Activated naive CD4-positive, alpha-beta T cell treated with anti-CD3 and anti-CD28 coated beads for 36 hours (primary cell): Measurements from ENCODE around the gene CAVIN3. TPM values are rescaled to one million over a fixed set of nuclear protein-coding genes. Genes with fewer than 3 reads are reported as not detected.
"Not testable (repeated sequence)": the region's sequence is repeated elsewhere in the genome, so short reads cannot be mapped to it uniquely, and the experiment has no call there.

ENCODE experiments used
- CTCF ChIA-PET: fragments of 350-600 bp; sonication (Branson Sonifier 250); formaldehyde crosslinking; loops from one replicate; lab custom pipeline; 2021; ENCODE audit warnings: antibody characterized with exemption; lab: Charles Lee
- DNase-seq: peaks from one replicate; pipeline ENCODE4 v3.0.0-alpha.2; 2020
- H3K27ac Mint-ChIP-seq: one replicate; pipeline ENCODE4 v1.8.0; 2021; ENCODE audit warnings: mild to moderate bottlenecking, mixed read lengths
- H3K27me3 Mint-ChIP-seq: one replicate; pipeline ENCODE4 v1.8.0; 2021; ENCODE audit warnings: low read depth, mixed read lengths
- H3K36me3 Mint-ChIP-seq: one replicate; pipeline ENCODE4 v1.8.0; 2021; ENCODE audit warnings: low read depth, mixed read lengths
- H3K4me1 Mint-ChIP-seq: one replicate; pipeline ENCODE4 v1.8.0; 2021; ENCODE audit warnings: low read depth, mixed read lengths
- H3K4me3 Mint-ChIP-seq: one replicate; pipeline ENCODE4 v1.8.0; 2021; ENCODE audit warnings: mild to moderate bottlenecking, moderate library complexity, mixed read lengths
- H3K9me3 Mint-ChIP-seq: one replicate; pipeline ENCODE4 v1.8.0; 2021; ENCODE audit warnings: mixed read lengths
- intact Hi-C: fragments of 100-400 bp; cut with micrococcal nuclease; formaldehyde crosslinking; loops from one replicate; pipeline ENCODE4 v1.15.1; 2023
- total RNA-seq, 2 experiments: library from RNA; stranded (reverse); gene quantifications; one replicate each; pipeline ENCODE4 v1.2.3, GENCODE V29; 2021

CAVIN3 gene
- total RNA-seq, 2 experiments from 2014 or later: 1.1 to 1.5 TPM

DNA sequence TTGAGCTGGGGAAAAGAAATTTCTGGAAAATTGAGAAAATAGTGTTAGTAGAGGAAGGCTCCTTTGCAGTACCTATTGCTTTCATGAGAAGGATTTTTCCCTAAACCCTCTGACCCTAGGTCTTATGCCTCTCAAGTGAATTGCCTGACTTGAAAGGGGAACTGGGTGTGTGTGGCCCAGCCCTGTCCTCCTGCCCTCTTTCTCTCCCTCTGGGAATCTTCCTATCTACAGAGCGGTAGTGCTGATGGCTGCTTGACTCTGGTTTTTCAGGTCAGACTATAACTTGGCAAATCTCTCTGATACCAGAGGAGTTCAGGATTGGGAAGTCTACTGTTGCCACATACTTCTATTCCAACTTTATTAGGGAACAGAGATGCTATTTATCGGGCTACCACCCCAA lies 19.2 kb downstream of the CAVIN3 start:
- H3K27me3 Mint-ChIP-seq: peaks cover 16% of the 10 kb centered on the region
- H3K27ac Mint-ChIP-seq: no peak overlapping the region
- intact Hi-C loops: no loop called here
- H3K4me3 Mint-ChIP-seq: no peak overlapping the region
- H3K4me1 Mint-ChIP-seq: no peaks in the 10 kb centered on the region
- no peak for DNase-seq
- CTCF ChIA-PET: interaction anchor here (4.0 kb wide), 1 partner anchor 62 kb away, joined by 25 read pairs; no protein-coding TSS in a partner anchor
- H3K36me3 Mint-ChIP-seq: no peaks in the 10 kb centered on the region
- no peaks in the 10 kb centered on the region for H3K9me3 Mint-ChIP-seq

DNA sequence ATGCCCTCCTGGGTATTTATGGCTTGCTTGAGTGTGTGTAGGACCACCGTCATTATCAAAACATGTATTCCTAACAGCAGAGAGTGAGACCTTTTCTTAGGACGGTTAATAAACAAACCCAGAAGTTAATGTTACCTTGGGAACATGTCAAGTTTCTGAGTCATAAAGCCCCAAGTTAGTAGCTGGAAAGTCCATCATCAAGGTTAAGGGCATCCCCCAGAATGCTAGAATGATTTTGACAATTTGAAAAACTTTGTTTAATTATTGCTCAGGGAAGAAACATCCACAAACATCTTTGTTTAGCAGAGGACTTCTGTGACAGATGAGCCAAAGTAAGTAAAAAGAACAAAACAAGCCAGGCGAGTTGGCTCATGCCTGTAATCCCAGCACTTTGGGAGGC lies 20.0 kb downstream of the CAVIN3 start:
- H3K27me3 Mint-ChIP-seq: peaks cover 11% of the 10 kb centered on the region
- CTCF ChIA-PET: interaction anchor here (1.3 to 4.0 kb wide), 4 partner anchors 15 to 63 kb away, joined by 3 to 25 read pairs (median 14); no protein-coding TSS in a partner anchor
- no peak overlapping the region for H3K27ac Mint-ChIP-seq

DNA sequence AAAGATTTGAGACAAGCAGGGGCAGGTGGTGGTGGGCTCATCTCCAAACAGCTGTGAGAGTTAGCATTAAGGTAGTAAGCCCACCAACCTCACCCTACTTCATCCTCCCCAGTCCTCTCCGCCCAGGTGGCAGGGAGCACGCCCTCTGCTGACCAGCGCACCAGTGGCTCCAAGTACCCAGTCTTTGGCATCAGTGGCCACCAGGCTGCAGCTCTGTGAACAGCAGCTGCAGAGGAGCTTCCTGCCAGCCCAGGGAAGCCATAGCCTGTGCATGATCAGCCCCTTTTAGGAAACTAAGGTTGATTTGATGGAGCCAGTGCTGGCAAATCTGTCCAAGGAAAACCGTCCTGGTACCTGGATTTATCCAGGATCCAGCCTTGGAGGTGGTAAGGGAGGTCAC lies 21.7 kb downstream of the CAVIN3 start:
- Mint-ChIP-seq H3K27me3 (peaks cover 4% of the 10 kb centered on the region), H3K27ac (no peak overlapping the region), H3K9me3 (no peaks in the 10 kb centered on the region), H3K36me3 (no peaks in the 10 kb centered on the region), H3K4me3 (no peak overlapping the region), H3K4me1 (no peaks in the 10 kb centered on the region)
- CTCF ChIA-PET: interaction anchor here (0.9 to 4.0 kb wide), 7 partner anchors 9 to 80 kb away, joined by 3 to 25 read pairs (median 11); no protein-coding TSS in a partner anchor
- peak; percentile 43 for DNase-seq
- intact Hi-C loops: loop anchor here (1.0 to 2.0 kb wide), 5 partner anchors 16 to 275 kb away; no protein-coding TSS in a partner anchor

More for the DNA sequence above, 20.0 kb downstream of the CAVIN3 start:
- intact Hi-C loops: no loop called here
- no peak for DNase-seq
- no peaks in the 10 kb centered on the region for H3K4me1 Mint-ChIP-seq
- no peak overlapping the region for H3K4me3 Mint-ChIP-seq
- H3K36me3 Mint-ChIP-seq: no peaks in the 10 kb centered on the region
- H3K9me3 Mint-ChIP-seq: no peaks in the 10 kb centered on the region

- CTCF ChIA-PET: interaction anchor here (0.6 to 4.0 kb wide), 5 partner anchors 8 to 65 kb away, joined by 4 to 25 read pairs (median 11); no protein-coding TSS in a partner anchor
- peak; percentile 17 for DNase-seq
- peaks cover 4% of the 10 kb centered on the region for H3K27me3 Mint-ChIP-seq
- H3K4me1 Mint-ChIP-seq: no peaks in the 10 kb centered on the region
- no peak overlapping the region for H3K4me3 Mint-ChIP-seq
- no peaks in the 10 kb centered on the region for H3K9me3 Mint-ChIP-seq
- H3K27ac Mint-ChIP-seq: no peak overlapping the region
- intact Hi-C loops: loop anchor here (1.0 to 2.0 kb wide), 6 partner anchors 17 to 275 kb away; no protein-coding TSS in a partner anchor
- no peaks in the 10 kb centered on the region for H3K36me3 Mint-ChIP-seq
Measured at GRCh38 chr11:6297831-6298230, 22.5 kb downstream of the CAVIN3 start.

- Mint-ChIP-seq H3K9me3 (no peaks in the 10 kb centered on the region), H3K36me3 (no peaks in the 10 kb centered on the region), H3K27ac (no peak overlapping the region), H3K27me3 (peaks cover 39% of the 10 kb centered on the region), H3K4me3 (no peak overlapping the region), H3K4me1 (no peaks in the 10 kb centered on the region)
- CTCF ChIA-PET: no interaction called here
- intact Hi-C loops: no loop called here
- no peak for DNase-seq
Measured at GRCh38 chr11:6285019-6285418, 35.3 kb downstream of the CAVIN3 start.

GRCh38 chr11:6284250-6284649 lies 36.1 kb downstream of the CAVIN3 start:
- CTCF ChIA-PET: no interaction called here
- peaks cover 37% of the 10 kb centered on the region for H3K27me3 Mint-ChIP-seq
- no peaks in the 10 kb centered on the region for H3K4me1 Mint-ChIP-seq
- H3K36me3 Mint-ChIP-seq: no peaks in the 10 kb centered on the region
- no peaks in the 10 kb centered on the region for H3K9me3 Mint-ChIP-seq
- H3K4me3 Mint-ChIP-seq: no peak overlapping the region
- no peak for DNase-seq
- no peak overlapping the region for H3K27ac Mint-ChIP-seq
- intact Hi-C loops: no loop called here

DNA sequence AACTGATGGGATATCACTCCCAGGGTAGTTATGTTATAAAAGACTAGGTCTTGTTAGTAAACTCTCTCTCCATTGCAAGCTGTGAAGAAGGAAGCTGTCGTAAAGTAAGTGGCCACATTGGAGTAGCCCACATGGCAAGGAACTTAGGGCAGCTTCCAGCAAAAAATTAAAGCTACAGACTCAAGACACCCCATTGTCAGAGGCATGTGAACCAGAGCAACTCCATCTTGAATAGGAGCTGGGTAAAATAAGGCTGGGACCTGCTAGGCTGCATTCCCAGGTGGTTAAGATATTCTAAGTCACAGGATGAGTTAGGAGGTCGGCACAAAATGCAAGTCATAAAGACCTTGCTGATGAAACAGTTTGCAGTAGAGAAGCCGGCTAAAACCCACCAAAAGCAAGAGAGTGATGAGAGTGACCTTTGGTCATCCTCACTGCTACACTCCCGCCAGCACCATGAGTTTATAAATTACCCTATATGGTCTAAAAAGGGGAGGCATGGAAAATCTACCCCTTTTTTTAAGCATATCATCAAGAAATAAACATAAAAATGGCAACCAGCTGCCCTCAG lies 36.8 kb downstream of the CAVIN3 start:
- H3K9me3 Mint-ChIP-seq: no peaks in the 10 kb centered on the region
- no peaks in the 10 kb centered on the region for H3K4me1 Mint-ChIP-seq
- peaks cover 35% of the 10 kb centered on the region for H3K27me3 Mint-ChIP-seq
- H3K4me3 Mint-ChIP-seq: no peak overlapping the region
- CTCF ChIA-PET: interaction anchor here (0.6 to 2.1 kb wide), 4 partner anchors 11 to 70 kb away, joined by 3 to 10 read pairs (median 4); no protein-coding TSS in a partner anchor
- intact Hi-C loops: no loop called here
- H3K36me3 Mint-ChIP-seq: no peaks in the 10 kb centered on the region
- H3K27ac Mint-ChIP-seq: no peak overlapping the region
- no peak for DNase-seq

- H3K9me3 Mint-ChIP-seq, intact Hi-C loops, H3K4me3 Mint-ChIP-seq, H3K4me1 Mint-ChIP-seq, DNase-seq, CTCF ChIA-PET, H3K36me3 Mint-ChIP-seq, H3K27ac Mint-ChIP-seq: not testable (repeated sequence)
- H3K27me3 Mint-ChIP-seq: peaks cover 47% of the 10 kb centered on the region
Measured at GRCh38 chr11:6280809-6281208, 39.5 kb downstream of the CAVIN3 start.

DNA sequence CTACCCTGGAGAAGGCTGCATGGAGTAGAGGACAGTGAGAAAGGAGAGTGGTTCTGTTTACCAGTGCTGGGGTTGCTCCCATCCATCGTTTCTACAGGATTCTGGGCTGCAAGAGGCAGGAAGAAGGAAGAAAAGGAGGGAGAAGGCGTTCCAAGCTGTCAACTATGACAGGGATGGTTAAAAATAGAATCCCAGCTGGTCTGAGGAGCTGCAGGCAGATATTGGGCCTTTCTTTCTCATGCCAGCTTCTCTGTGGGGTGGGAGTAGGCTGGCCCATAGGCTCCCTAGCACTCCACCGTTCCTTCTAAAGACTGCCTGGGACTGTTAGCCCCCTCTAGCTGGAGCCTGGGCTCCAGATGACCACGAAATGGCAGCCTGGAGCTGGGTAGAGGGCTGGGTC lies 47.1 kb downstream of the CAVIN3 start:
- DNase-seq: no peak
- no peak overlapping the region for H3K4me3 Mint-ChIP-seq
- no peak overlapping the region for H3K27ac Mint-ChIP-seq
- H3K9me3 Mint-ChIP-seq: no peaks in the 10 kb centered on the region
- CTCF ChIA-PET: interaction anchor here (1.1 to 2.0 kb wide), 3 partner anchors 22 to 106 kb away, joined by 3 to 7 read pairs (median 3); no protein-coding TSS in a partner anchor
- intact Hi-C loops: no loop called here
- peaks cover 46% of the 10 kb centered on the region for H3K27me3 Mint-ChIP-seq
- no peaks in the 10 kb centered on the region for H3K36me3 Mint-ChIP-seq
- H3K4me1 Mint-ChIP-seq: no peaks in the 10 kb centered on the region

DNA sequence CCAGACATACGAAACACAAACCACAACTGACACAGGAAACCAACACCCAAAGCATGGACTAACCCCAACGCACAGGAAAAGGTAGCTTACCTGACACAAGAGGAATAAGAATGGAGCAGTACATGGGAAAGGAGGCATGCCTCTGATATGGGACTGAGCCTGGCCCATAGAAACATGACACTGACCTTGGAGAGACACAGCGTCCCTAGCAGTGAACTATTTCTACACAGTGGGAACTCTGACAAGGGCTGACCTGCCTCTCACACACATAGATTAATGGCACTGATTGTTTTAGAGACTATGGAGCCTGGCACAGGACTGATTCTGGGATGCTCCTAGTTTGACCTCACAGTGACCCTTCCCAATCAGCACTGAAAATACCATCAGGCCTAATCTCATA lies 48.7 kb downstream of the CAVIN3 start:
- intact Hi-C loops: no loop called here
- Mint-ChIP-seq H3K36me3 (no peaks in the 10 kb centered on the region), H3K9me3 (no peaks in the 10 kb centered on the region), H3K27me3 (peaks cover 36% of the 10 kb centered on the region), H3K4me3 (no peak overlapping the region), H3K27ac (no peak overlapping the region), H3K4me1 (no peaks in the 10 kb centered on the region)
- DNase-seq: no peak
- CTCF ChIA-PET: interaction anchor here (1.3 to 1.7 kb wide), 3 partner anchors 10 to 91 kb away, joined by 3 to 5 read pairs (median 3); no protein-coding TSS in a partner anchor

GRCh38 chr11:6270584-6271246 lies 49.6 kb downstream of the CAVIN3 start:
- H3K27me3 Mint-ChIP-seq: peaks cover 32% of the 10 kb centered on the region
- CTCF ChIA-PET: interaction anchor here (0.8 to 1.7 kb wide), 4 partner anchors 10 to 92 kb away, joined by 3 to 5 read pairs (median 4); no protein-coding TSS in a partner anchor
- intact Hi-C loops: no loop called here

DNA sequence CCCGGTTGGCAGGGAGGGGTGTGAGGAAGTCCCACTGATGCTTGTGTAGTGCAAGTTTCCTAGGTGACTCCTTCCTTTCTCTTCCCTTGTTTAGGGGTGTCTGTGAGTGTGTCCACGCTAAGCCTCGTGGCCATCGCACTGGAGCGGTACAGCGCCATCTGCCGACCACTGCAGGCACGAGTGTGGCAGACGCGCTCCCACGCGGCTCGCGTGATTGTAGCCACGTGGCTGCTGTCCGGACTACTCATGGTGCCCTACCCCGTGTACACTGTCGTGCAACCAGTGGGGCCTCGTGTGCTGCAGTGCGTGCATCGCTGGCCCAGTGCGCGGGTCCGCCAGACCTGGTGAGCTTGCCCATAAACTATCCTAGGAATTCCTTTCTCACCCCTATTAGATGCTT lies 50.3 kb downstream of the CAVIN3 start:
- Mint-ChIP-seq H3K27ac (no peak overlapping the region), H3K9me3 (no peaks in the 10 kb centered on the region), H3K4me3 (no peak overlapping the region), H3K4me1 (no peaks in the 10 kb centered on the region), H3K36me3 (no peaks in the 10 kb centered on the region), H3K27me3 (peaks cover 26% of the 10 kb centered on the region)
- CTCF ChIA-PET: interaction anchor here (0.8 to 1.7 kb wide), 3 partner anchors 19 to 93 kb away, joined by 3 to 5 read pairs (median 5); no protein-coding TSS in a partner anchor
- intact Hi-C loops: no loop called here
- peak; percentile 12 for DNase-seq

More at GRCh38 chr11:6270584-6271246, 49.6 kb downstream of the CAVIN3 start:
- no peak overlapping the region for H3K4me3 Mint-ChIP-seq
- no peaks in the 10 kb centered on the region for H3K9me3 Mint-ChIP-seq
- no peaks in the 10 kb centered on the region for H3K4me1 Mint-ChIP-seq
- DNase-seq: no peak
- no peaks in the 10 kb centered on the region for H3K36me3 Mint-ChIP-seq
- no peak overlapping the region for H3K27ac Mint-ChIP-seq
